T follicular helper cell (primary cell): ENCODE measurements around the gene JOSD2.

Source experiments
- DNase-seq: peaks from one replicate; pipeline ENCODE4 v3.0.0-alpha.2; 2020; ENCODE audit warnings: low read depth
- total RNA-seq, 2 experiments: gene quantifications; one replicate each; lab custom pipeline; 2026; lab: John Stamatoyannopoulos, UW

Gene JOSD2, protein sequence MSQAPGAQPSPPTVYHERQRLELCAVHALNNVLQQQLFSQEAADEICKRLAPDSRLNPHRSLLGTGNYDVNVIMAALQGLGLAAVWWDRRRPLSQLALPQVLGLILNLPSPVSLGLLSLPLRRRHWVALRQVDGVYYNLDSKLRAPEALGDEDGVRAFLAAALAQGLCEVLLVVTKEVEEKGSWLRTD
- total RNA-seq = 10.7 to 12.6 reads per million in 2 experiments

DNA sequence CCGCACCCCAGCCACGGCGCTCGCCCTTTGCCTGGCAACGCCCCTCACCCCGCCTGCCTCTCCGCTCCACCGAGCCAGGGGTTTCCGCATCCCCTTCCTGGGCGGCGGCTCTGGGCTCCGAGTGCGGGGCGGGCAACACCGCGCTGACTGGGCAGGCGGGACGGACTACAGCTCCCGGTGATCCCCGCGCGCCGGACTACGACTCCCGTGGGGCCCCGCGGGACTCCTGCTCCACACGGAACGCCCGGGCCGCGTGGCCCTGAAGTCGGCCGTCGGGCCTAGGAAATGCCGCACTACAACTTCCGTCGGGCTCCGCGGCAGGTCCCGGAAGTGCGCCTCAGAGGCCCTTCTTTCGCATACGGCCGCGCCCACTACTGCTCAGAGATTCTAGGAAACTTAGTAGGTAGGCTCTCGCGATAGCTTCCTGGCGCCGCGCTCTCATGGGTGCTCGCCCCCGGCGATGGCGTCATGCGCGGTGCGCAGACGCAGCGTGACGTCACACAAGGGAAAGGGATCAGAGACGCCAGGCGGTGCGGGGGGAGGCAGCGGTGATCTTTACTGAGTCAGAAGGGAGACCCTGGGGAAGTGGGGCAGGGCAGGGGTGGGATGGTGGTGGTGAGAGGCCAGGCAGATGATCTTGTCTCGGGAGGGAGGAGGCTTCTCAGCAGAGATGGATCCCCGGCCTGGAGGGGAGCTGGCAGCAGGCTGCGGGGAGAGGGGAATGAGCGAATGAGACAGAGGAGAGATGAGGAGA, at the start of gene JOSD2:
Gene JOSD2 (minus strand): TSS at position 123 of the 754 bp plus-strand sequence. CDS start 760 bp downstream, outside the sequence.
- DNase-seq = peak; percentile 96

DNA sequence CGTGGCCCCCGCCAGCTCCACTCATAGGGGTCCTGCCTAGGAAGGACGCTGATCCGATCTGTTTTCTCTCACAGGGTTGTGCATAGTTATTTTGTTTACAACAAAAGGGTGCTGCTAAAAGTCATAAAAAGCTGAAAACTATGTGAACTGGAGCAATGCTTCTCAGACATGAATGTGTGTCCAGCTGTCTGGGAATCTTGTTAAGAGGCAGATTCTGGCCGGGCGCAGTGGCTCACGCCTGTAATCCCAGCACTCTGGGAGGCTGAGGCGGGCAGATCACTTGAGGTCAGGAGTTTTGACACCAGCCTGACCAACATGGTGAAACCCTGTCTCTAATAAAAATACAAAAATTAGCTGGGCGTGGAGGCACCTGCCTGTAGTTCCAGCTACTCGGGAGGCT, 48.6 kb upstream of the JOSD2 start:
- DNase-seq = no peak

DNA sequence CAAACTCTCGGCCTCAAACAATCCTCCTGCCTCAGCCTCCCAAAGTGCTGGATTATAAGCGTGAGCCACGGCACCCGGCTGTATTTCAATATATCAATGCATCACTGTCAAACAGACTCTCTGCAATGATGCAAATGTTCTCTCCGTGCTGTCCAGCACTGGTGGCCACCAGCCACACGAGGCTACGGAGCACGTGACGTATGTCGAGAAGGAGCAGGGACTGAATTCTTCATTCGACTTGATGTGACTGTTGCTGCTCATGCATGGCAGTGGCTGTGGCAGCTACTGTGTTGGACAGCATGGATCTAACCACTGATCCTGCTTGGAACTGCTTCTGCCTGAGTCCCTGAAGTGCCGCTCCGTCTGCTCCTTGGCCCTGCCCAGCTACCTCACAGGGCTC, 47.5 kb upstream of the JOSD2 start:
- DNase-seq = no peak

DNA sequence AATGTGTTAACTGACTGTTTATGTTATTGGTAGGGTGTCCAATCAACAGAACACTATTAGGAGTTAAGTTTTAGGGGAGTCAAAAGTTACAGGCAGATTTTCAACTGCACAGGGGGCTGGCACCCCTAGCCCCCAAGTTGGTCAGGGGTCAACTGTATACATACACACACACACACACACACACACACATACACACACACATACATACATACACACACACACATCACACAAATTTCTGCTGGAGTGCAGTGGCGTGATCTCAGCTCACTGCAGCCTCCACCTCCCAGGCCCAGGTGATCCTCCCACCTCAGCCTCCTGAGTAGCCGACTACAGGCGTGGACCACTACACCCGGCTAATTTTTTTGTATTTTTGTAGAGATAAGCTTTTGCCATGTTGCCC, 47.0 kb upstream of the JOSD2 start:
- DNase-seq = no peak

DNA sequence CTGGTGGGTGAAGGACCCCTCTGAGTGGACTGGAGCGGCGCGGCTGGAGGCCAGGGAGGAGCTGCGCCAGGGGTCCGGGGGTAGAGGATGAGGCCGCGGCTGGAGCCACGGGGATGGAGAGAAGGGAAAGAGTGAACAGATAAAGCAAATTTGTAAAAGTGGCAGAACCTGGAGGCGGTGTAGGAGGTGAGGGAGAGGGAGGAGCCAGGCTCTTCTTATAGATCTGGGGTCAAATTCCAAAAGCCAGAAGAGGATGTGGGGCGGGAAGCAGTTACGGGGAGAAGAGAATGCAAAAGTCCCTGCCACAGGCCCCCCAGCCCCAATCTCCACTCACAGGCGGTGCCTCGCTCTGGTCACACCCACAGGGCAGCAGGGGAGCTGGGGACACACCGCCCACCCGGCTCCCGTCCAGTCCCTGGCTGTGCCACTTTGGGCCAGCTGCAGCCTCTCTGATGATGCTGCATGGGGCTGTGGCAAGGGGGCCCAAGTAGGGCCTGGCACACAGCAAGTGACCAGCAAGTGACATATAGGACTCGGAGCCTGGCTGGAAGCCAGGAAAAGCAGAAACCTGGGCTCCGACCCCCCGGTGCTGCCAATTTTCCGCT, 46.1 kb upstream of the JOSD2 start:
- DNase-seq = no peak

DNA sequence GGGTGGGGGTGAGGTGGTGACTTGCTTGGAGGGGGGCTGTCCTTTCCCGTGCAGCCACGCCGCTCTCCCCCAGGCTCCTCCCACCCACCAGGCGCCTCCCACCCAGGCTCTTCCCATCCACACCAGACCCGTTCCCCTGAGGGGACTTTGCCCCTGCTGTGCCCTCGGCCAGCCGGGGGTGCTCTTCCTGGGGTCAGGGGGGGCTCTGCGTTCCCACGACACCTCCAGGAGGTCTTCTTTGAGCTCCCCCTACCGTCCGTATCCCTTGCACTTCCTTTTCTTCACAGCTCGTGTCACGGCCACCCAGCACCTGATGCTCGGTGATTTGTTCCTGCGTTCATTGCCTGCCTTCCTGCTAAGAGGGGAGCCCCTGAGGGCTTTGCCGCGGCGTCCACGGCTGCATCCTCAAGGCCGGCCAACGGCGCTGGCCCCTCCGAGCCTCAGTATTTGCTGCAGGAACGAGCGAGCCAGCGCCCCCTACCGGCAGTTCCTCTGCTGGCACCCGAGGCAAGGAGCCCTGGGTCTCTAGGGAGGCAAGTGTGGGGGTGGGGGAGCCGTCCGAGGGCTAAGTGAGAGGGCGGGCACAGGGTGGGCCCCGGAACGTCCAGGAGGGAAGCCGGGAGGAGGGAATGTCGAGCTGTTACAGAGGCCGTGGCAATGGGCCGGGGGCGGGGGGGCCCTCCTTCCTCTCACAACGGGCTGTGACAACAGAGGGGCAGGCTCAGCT, 45.5 kb upstream of the JOSD2 start:
- DNase-seq = peak; percentile 57

DNA sequence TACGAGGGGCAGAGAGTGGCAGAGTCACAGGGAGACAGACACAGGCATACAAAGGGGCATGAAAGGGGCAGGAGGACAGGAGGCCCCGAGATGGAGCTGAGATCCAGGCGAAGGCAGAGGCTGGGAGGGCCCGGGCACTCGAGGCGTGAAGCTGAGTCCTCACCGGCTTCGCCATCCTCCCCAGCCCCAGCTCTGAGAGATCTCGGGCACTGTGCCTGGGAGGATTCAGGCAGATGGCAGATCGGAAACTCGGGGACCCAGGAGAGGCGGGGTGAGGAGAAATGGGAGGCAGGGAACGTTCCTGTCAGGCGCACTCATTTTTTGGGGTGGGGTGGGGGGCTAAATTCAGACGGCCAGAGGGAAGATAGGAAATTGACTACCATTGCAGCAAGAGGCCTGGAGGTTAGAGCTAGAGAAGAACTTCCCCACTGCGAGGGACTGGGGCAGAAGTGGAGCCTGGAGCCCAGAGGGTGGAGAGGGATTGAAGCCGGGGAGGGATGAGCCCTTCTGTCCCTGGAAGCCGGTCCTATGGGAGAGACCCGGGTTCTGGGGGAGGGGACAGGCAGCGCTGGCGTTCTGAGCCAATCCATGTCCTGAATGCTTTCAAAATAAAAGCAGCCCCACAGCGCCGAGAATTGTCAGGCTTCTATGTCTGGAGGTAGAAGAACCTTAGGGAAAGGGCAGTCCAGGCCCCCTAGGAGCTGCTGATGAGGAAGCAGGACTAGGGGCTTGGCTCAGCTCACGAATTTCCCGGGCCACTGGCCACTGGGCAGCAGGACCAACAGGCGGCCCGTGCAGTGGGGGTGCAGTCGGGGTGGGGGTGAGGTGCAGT, 44.7 kb upstream of the JOSD2 start:
- no peak for DNase-seq

DNA sequence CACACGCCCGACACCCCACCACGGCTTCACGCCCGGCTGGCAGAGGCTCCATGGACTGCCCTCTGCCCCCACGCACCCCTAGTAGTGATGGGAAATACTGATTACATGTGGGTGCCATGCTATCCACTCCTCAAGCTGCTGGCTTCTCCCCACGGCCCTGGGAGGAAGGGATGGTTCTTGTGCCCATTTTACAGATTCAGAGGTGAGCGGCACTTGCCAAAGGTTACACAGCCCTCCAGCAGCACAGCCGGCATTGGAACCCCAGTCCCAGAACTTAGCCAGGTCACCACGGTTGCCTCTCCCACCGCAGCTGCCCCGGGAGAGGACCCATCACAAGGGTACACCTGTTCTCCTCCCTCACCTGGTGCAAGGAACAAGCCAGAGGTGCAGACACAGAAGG, 44.0 kb upstream of the JOSD2 start:
- no peak for DNase-seq

DNA sequence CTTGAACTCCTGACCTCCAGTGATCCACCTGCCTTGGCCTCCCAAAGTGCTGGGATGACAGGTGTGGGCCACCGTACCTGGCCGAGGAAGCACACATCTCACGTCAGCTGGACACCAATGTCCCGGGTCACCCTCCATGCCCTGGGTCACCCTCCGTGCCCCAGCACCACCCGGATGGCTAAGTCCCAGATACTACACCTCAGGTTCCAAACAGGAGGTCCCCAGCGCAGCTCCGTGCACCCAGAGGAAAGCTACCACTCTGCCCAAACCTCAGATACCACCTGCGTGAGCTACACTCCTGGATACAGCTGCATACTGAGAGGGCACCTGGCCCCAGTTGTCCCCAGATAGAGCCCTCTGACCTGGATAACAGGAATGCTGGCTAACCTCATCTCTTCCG, 43.2 kb upstream of the JOSD2 start:
- DNase-seq = no peak

DNA sequence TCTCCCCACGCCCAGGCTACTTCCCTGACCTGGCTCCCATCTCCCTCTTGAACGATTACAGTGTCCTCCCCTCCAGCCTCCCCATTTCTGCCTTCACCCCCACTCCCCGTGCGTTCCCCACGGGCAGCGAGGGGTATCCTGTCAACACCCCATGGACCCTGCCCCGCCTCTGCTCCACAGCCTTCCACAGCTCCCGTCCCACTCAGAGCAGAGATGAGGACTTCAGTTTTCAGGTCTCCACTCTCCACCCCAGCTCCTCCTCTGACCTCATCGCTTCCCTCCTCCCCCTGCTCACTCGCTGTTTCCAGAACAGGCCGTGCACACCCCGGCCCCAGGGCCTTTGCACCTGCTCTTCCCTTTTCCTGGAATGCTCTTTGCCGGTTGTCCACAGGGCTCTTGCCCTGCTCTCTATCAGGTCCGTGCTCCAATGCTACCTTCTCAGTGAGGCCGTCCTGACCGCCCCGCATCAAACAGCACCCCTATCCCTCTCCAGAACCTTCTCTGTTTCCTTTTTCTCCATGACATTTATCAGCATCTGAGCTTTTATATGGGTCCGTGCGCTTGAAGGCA, 42.2 kb upstream of the JOSD2 start:
- DNase-seq = no peak

DNA sequence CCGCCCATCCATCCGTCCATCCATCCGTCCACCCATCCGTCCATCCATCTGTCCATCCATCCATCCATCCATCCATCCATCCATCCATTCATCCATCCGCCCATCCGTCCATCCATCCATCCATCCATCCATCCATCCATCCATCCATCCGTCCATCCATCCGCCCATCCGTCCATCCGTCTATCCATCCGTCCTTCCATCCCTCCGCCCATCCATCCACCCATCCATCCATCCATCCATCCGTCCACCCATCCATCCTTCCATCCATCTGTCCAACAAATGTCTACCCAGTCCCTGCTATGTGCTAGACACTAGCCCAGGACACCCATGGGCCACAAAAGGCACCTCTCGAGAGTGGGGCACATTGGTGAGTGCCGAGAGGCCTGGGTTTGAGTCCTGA, 41.5 kb upstream of the JOSD2 start:
- DNase-seq = no peak

DNA sequence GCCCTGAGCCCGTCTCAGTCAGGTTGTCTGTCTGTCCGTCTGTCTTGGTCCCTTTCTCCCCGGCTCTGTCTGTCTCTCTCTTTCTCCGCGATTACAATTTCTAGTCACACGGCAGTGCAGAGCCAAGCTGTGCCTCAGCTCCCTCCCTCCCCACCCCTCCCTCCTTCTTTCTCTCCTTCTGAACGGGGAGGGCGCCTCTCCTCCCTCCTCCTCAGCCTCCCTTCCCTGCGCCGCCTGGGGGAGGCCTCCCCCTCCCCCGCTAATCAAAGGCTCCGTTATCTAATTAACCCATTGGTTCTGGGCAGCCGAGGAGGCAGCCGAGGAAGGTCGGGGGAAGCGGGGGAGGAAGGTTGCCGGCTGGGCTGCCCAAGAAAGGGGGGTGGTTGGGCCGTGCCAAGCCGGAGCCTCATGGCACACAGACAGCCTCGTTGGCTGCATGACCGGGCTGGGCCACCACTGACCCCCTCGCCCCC, 40.8 kb upstream of the JOSD2 start:
- no peak for DNase-seq

DNA sequence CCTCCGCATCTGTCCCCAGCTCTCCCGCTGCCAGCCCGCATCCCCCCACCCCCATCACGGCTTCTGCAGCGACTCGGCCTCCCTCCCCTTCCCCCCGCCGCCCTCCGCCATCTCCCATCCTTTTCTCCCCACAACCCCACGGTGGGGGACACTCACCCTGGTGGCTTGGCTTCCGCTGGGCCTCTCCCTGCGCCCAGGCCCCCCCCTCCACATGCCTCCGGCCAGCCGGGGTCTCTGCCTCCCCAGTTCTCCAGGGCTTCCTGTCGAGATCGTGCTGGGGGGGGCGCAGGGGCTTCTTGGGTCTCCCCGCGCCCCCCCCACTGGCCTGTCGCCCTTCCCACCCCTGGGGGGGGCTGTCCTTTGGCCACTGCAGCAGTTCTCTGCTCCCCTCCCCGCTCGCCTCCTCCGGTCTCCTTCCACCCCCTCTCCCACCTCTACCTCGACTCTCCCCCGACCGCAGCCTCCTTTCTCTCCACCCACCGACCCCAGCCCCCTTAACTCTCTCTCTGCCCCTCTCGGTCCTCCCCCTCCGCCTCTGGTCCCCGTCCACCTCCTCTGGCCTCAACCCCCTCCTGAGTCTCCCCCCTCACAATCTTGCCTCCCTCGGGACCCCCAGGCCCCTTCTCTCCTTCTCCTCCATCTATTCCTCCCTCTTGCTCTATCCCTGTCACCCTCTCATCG, 40.2 kb upstream of the JOSD2 start:
- no peak for DNase-seq

DNA sequence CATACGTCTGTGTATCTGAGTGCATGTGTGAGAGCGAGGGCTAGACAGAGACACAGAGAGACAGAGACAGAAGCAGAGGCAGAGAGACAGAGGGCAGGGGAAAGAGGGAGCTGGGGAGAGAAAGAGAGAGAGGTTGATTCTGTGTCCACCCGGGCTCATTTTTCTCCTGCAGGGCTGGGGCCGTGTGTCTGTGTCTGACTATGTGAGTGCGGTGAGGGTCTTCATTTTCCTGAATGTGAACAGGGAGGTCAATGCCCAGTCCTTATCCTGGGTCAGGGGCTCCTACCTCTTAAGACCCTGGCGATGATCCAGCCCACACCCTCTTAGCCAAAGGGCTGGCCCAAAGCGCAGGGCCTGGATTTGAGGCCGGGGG, 39.6 kb upstream of the JOSD2 start:
- no peak for DNase-seq

DNA sequence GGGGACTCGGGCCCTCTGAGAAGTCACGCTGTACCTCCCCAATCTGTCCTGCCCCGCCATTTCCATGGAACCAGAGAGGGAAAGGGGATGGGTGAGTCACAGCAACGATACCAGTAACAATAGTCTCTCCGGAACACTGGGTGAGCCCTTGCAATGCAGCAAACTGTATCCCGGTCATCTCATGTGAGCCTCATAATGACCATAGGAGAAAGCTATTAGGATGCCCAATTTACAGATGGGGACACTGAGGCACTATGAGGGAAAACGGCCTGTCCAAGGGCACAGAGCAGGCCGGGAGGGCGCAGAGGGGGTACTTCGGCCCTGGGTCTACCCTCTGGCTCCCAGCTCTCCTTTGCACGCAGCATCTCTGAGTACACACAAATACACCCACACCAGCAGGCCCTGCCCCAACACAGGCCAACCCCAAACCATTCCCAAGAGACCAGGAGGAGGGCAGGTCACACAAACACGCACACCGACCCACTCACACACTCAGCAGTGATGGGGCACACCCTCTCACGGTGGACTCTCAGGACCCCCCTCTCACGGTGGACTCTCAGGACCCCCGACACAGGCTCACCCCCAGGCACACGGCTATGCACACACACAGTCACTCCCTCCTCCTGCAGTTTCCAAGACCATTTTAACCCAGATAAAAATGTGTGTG, 39.1 kb upstream of the JOSD2 start:
- DNase-seq = no peak

DNA sequence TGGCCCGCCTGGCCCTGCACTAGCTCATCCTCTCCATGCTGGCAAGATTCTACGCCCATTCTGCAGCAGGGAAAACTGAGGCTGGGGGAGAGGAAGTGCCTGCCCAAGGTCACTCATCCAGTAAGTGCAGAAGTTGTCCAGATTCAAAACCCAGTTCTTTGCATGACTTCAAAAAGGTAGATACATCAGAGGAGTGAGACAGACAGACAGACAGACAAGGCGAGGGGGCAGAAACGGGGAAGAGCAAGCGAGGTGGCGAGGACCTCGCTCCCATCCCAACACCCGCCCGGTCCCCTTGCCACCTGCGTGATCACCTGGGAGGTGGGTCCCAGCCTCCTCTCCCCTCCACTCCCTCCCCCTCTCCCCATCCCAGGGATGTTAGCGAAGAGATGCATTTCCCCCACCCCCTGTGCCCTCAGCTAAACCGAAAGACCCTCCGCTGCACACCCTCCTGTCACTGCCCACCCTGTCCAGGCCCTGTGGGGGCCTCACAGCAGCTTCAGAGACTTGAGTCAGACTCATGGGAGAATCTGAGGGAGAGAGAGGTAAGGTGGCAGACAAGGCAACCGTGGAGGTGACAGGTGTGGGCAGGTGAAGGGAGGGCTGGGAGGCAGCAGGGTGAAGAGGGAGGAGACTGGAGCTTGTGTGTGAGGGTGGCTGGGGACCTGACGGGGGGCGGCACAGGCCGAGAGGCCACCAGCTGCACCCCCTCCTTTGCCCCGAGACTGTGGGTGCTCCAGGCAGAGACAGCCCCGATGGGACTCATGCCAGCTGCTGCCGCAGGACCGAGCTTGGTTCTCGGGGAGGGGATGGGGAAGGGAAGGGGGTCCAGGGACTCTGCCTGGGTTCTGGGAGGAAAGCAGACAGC, 38.3 kb upstream of the JOSD2 start:
- no peak for DNase-seq

DNA sequence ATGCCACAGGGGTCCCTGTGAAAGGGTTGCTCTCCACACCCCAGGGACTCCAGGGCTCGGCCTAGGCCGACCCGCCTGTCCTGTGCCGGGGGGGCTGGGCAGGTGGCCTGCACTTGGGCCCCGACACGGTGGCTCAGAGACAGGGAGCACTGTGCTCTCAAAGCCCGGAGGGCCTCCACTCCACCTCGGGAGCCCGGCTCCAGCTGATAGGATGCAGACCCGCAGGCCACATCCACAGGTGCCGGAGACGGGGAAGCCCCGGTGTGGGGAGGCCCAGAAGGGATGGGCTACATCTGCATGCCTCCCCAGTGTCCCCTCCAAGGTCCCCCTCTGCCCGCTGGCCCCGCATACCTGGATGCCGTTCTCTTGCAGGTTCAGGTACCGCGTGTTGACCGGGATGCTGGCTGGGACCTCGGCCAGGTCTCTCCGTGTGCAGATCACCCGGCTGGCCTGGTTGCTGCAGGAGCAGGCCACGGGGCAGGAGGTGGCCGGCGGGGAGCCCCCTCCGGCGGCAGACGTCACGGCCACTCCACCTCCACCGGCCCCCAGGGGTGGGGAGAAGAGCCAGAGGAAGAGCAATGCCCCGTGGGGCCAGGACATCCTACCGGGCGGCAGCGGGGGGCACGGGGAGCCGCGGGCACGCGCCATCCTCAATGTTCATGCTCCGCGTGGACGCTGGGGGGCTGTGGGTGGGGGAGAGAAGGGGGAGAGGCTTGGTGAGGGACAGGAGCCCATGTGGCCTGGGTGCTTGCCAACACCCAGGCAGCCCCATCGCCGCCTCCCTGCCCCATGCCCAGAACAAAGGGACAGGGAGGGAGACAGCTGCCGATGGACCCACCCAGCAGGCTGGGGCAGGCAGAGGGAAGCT, 37.4 kb upstream of the JOSD2 start:
- no peak for DNase-seq
